HEK293 (cell line): ENCODE data around the gene STAT3.

Experiments used
- CTCF ChIA-PET: fragments of 350-600 bp; formaldehyde crosslinking; extraction: SDS; loops from one replicate; lab custom pipeline; 2021; ENCODE audit warnings: antibody characterized with exemption; lab: Yijun Ruan, JAX
- POLR2A ChIA-PET: fragments of 300-600 bp; formaldehyde crosslinking; extraction: SDS; loops from one replicate; lab custom pipeline; 2020; ENCODE audit warnings: antibody characterized with exemption, inconsistent platforms; lab: Yijun Ruan, JAX
- H3K27ac ChIP-seq: fragments of 200-500 bp; sonication (Bioruptor generic); 2 replicates; pipeline ENCODE4 v1.5.1; 2014; ENCODE audit warnings: low read depth, low read length, control low read depth, inconsistent platforms; ENCODE audit errors: extremely low read depth
- H3K36me3 ChIP-seq, 2 experiments: fragments of 200-500 bp in 1 of 2; sonication (Bioruptor generic) in 1 of 2; 1 replicate in 1 of 2; 2 replicates in 1 of 2; pipeline ENCODE4 v1.5.1; 2014 to 2017; ENCODE audit warnings: inconsistent platforms in 2 of 2, low read length in 2 of 2; ENCODE audit not compliant: control insufficient read depth in 2 of 2, insufficient read depth in 1 of 2
- H3K4me1 ChIP-seq: fragments of 200-500 bp; sonication (Bioruptor generic); 2 replicates; pipeline ENCODE4 v1.5.1; 2014; ENCODE audit warnings: mild to moderate bottlenecking, low read length, inconsistent platforms; ENCODE audit not compliant: control insufficient read depth, insufficient read depth
- H3K4me3 ChIP-seq: 2 replicates; pipeline ENCODE4 v1.5.1; 2011; ENCODE audit warnings: low read depth, mild to moderate bottlenecking, control low read depth, low read length, moderate library complexity
- H3K9me3 ChIP-seq: fragments of 200-500 bp; sonication (Bioruptor generic); 2 replicates; pipeline ENCODE4 v1.5.1; 2014; ENCODE audit warnings: low read depth, low read length, inconsistent platforms; ENCODE audit not compliant: control insufficient read depth, insufficient read depth
- GLIS2 ChIP-seq: fragments of 450-650 bp; formaldehyde crosslinking; IDR thresholded peaks from 2 replicates; pipeline ENCODE4 v1.5.1; 2016; ENCODE audit warnings: missing biosample characterization, missing genetic modification characterization
- OSR2 ChIP-seq: fragments of 450-650 bp; formaldehyde crosslinking; IDR thresholded peaks from 2 replicates; pipeline ENCODE4 v1.5.1; 2016; ENCODE audit warnings: missing biosample characterization, missing genetic modification characterization
- ZBTB20 ChIP-seq: fragments of 450-650 bp; formaldehyde crosslinking; IDR thresholded peaks from 2 replicates; pipeline ENCODE4 v1.5.1; 2016; ENCODE audit warnings: missing biosample characterization, missing genetic modification characterization
- ZEB2 ChIP-seq: fragments of 450-650 bp; formaldehyde crosslinking; IDR thresholded peaks from 2 replicates; pipeline ENCODE4 v1.5.1; 2016; ENCODE audit warnings: missing biosample characterization, missing genetic modification characterization
- ZNF266 ChIP-seq: fragments of 450-650 bp; formaldehyde crosslinking; IDR thresholded peaks from 2 replicates; pipeline ENCODE4 v1.5.1; 2016; ENCODE audit warnings: missing biosample characterization, missing genetic modification characterization, low read depth
- ZNF354C ChIP-seq: fragments of 450-650 bp; formaldehyde crosslinking; IDR thresholded peaks from 2 replicates; pipeline ENCODE4 v1.5.1; 2016; ENCODE audit warnings: missing biosample characterization, missing genetic modification characterization, low read depth, borderline replicate concordance
- ZNF404 ChIP-seq: fragments of 450-650 bp; formaldehyde crosslinking; IDR thresholded peaks from 2 replicates; pipeline ENCODE4 v1.5.1; 2017; ENCODE audit warnings: missing biosample characterization, missing genetic modification characterization
- ZNF473 ChIP-seq: fragments of 450-650 bp; formaldehyde crosslinking; IDR thresholded peaks from 2 replicates; pipeline ENCODE4 v1.5.1; 2017; ENCODE audit warnings: missing biosample characterization, missing genetic modification characterization
- ZNF561 ChIP-seq: fragments of 450-650 bp; IDR thresholded peaks from 2 replicates; pipeline ENCODE4 v1.5.1; 2018; ENCODE audit warnings: missing biosample characterization, missing genetic modification characterization, borderline replicate concordance
- ZNF596 ChIP-seq: fragments of 450-650 bp; IDR thresholded peaks from 2 replicates; pipeline ENCODE4 v1.5.0; 2018; ENCODE audit warnings: missing biosample characterization, mild to moderate bottlenecking, missing genetic modification characterization, moderate library complexity
- ZNF600 ChIP-seq: fragments of 450-650 bp; formaldehyde crosslinking; IDR thresholded peaks from 2 replicates; pipeline ENCODE4 v1.5.1; 2016; ENCODE audit warnings: missing biosample characterization, missing genetic modification characterization
- ZNF624 ChIP-seq: fragments of 450-650 bp; formaldehyde crosslinking; IDR thresholded peaks from 2 replicates; pipeline ENCODE4 v1.5.1; 2017; ENCODE audit warnings: missing biosample characterization, missing genetic modification characterization
- TF ChIP-seq, protein P1 (sequence below): fragments of 450-650 bp; formaldehyde crosslinking; IDR thresholded peaks from 2 replicates; pipeline ENCODE4 v1.5.1; 2016; ENCODE audit warnings: missing biosample characterization, missing genetic modification characterization
- TF ChIP-seq, protein P2 (sequence below): fragments of 450-650 bp; formaldehyde crosslinking; IDR thresholded peaks from 2 replicates; pipeline ENCODE4 v1.5.1; 2016; ENCODE audit warnings: missing biosample characterization, missing genetic modification characterization, low read depth

STAT3 gene

DNA sequence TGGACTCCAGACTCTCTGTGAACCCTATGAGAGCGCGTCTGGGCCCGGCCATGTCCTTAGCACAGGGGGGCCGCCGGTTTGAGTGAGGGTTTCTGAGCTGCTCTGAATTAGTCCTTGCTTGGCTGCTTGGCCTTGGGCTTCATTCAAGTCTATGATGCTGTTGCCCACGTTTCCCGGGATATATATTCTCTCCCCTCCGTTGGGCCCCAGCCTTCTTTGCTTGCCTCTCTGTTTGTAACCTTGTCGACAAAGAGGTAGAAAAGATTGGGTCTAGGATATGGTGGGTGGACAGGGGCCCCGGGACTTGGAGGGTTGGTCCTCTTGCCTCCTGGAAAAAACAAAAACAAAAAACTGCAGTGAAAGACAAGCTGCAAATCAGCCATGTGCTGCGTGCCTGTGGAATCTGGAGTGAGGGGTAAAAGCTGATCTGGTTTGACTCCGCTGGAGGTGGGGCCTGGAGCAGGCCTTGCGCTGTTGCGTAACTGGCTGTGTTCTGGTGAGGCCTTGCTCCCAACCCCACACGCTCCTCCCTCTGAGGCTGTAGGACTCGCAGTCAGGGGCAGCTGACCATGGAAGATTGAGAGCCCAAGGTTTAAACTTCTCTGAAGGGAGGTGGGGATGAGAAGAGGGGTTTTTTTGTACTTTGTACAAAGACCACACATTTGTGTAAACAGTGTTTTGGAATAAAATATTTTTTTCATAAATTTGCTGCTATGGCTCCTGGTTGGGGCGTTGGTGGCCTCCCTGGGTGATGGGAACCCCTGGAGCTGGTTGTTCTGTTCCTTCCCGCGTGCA lies 76.8 kb downstream of the STAT3 start:
- Histone ChIP-seq H3K4me1 (peaks cover 2% of the 10 kb centered on the region), H3K27ac (no peak overlapping the region), H3K9me3 (no peaks in the 10 kb centered on the region), H3K36me3 (peaks cover 11 to 24% of the 10 kb centered on the region in 2 experiments), H3K4me3 (no peak overlapping the region)
- TF ChIP-seq GLIS2 (tag by site-specific recombination) (0 out of 2 replicates have a peak, but pooled peaks have one; percentile 14), ZNF600 (peak; percentile 55), ZNF266 (tag by site-specific recombination) (no peak), ZBTB20 (tag by site-specific recombination) (peak; percentile 11; the same call in 1 of the 2 replicates), ZNF561 (no peak)
- CTCF ChIA-PET, result interaction anchor here (0.5 to 22.0 kb wide), 22 partner anchors 10 to 286 kb away, joined by 3 to 378 read pairs (median 4); partner anchors contain the start of genes CAVIN1 and STAT5A
- POLR2A ChIA-PET, result interaction anchor here (0.5 to 1.8 kb wide), 3 partner anchors 10 to 183 kb away, joined by 3 to 4 read pairs (median 3); no protein-coding TSS in a partner anchor

DNA sequence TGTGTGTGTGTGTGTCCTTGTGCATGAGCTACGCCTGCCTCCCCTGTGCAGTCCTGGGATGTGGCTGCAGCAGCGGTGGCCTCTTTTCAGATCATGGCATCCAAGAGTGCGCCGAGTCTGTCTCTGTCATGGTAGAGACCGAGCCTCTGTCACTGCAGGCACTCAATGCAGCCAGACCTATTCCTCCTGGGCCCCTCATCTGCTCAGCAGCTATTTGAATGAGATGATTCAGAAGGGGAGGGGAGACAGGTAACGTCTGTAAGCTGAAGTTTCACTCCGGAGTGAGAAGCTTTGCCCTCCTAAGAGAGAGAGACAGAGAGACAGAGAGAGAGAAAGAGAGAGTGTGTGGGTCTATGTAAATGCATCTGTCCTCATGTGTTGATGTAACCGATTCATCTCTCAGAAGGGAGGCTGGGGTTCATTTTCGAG lies 77.4 kb downstream of the STAT3 start:
- no peaks in the 10 kb centered on the region for H3K9me3 ChIP-seq
- CTCF ChIA-PET, result interaction anchor here (0.5 to 22.0 kb wide), 9 partner anchors 15 to 260 kb away, joined by 3 to 378 read pairs (median 5); no protein-coding TSS in a partner anchor
- peaks cover 2% of the 10 kb centered on the region for H3K4me1 ChIP-seq
- TF ChIP-seq ZNF404 (tag by site-specific recombination) (no peak), ZNF596 (0 out of 2 replicates have a peak, but pooled peaks have one; percentile 48)
- no peak overlapping the region for H3K4me3 ChIP-seq
- POLR2A ChIA-PET, result interaction anchor here (0.6 kb wide), 1 partner anchor 8 kb away, joined by 8 read pairs; no protein-coding TSS in a partner anchor
- peaks cover 7 to 18% of the 10 kb centered on the region in 2 experiments for H3K36me3 ChIP-seq
- no peak overlapping the region for H3K27ac ChIP-seq

DNA sequence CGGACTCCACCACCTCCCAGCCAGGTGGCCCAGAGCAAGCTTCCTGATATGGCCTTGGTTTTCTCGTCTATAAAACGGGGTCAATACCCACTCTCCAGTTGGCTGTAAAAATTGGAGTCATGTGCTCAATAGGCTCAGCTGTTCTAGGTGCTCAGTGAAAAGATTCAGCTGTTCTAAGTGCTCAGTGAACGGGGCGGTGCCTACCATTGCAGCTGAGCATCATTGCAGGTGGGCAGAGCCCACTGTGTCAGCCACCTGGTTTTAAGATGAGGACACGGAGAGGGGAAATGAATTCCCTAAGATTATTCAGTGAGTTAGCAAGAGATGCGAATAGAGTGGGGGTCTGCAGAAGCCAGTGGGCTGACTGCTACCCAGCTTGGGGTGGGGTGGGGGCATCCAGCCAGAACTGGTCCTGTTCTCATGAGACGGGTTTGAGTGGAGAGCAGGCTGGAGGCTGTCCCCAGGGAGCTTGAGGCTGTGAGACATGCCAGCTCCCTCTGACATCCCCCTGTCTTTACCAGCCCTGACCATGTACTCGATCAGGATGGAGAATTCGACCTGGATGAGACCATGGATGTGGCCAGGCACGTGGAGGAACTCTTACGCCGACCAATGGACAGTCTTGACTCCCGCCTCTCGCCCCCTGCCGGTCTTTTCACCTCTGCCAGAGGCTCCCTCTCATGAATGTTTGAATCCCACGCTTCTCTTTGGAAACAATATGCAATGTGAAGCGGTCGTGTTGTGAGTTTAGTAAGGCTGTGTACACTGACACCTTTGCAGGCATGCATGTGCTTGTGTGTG lies 78.1 kb downstream of the STAT3 start:
- no peak overlapping the region for H3K27ac ChIP-seq
- TF ChIP-seq, protein P1, sequence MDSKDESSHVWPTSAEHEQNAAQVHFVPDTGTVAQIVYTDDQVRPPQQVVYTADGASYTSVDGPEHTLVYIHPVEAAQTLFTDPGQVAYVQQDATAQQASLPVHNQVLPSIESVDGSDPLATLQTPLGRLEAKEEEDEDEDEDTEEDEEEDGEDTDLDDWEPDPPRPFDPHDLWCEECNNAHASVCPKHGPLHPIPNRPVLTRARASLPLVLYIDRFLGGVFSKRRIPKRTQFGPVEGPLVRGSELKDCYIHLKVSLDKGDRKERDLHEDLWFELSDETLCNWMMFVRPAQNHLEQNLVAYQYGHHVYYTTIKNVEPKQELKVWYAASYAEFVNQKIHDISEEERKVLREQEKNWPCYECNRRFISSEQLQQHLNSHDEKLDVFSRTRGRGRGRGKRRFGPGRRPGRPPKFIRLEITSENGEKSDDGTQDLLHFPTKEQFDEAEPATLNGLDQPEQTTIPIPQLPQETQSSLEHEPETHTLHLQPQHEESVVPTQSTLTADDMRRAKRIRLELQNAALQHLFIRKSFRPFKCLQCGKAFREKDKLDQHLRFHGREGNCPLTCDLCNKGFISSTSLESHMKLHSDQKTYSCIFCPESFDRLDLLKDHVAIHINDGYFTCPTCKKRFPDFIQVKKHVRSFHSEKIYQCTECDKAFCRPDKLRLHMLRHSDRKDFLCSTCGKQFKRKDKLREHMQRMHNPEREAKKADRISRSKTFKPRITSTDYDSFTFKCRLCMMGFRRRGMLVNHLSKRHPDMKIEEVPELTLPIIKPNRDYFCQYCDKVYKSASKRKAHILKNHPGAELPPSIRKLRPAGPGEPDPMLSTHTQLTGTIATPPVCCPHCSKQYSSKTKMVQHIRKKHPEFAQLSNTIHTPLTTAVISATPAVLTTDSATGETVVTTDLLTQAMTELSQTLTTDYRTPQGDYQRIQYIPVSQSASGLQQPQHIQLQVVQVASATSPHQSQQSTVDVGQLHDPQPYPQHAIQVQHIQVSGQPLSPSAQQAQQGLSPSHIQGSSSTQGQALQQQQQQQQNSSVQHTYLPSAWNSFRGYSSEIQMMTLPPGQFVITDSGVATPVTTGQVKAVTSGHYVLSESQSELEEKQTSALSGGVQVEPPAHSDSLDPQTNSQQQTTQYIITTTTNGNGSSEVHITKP (tag by site-specific recombination), result 0 out of 2 replicates have a peak, but pooled peaks have one; percentile 22
- TF ChIP-seq OSR2 (tag by site-specific recombination), result no peak
- TF ChIP-seq, all 188 proteins: peak for 1
- no peaks in the 10 kb centered on the region for H3K9me3 ChIP-seq
- POLR2A ChIA-PET, result interaction anchor here (0.6 kb wide), 1 partner anchor 9 kb away, joined by 8 read pairs; no protein-coding TSS in a partner anchor
- peaks cover 2% of the 10 kb centered on the region for H3K4me1 ChIP-seq
- CTCF ChIA-PET, result interaction anchor here (1.1 to 22.0 kb wide), 6 partner anchors 8 to 217 kb away, joined by 3 to 378 read pairs (median 5); no protein-coding TSS in a partner anchor
- no peak overlapping the region for H3K4me3 ChIP-seq
- H3K36me3 ChIP-seq, result peaks cover 4 to 12% of the 10 kb centered on the region in 2 experiments

DNA sequence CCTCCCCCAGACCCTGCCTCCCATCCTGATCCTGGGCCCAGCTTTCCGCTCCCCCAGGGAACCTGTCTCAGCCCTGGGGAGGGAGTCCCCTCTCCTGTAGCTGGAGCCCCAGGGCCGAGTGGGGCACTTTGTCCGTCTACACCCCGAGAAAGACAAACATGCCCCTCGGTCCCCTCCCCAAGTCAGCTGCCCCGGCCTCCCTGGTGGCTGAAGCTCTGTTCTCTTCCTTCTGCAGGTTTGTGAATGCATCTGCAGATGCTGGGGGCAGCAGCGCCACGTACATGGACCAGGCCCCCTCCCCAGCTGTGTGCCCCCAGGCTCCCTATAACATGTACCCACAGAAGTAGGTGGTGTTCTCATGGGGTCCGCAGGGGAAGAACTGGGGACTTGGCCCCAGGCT lies 79.1 kb downstream of the STAT3 start:
- peaks cover 0 to 8% of the 10 kb centered on the region in 2 experiments; a peak in 1 of 3 replicates for H3K36me3 ChIP-seq
- CTCF ChIA-PET, result interaction anchor here (0.8 to 22.0 kb wide), 5 partner anchors 7 to 218 kb away, joined by 3 to 378 read pairs (median 4); no protein-coding TSS in a partner anchor
- no peaks in the 10 kb centered on the region for H3K9me3 ChIP-seq
- TF ChIP-seq ZNF624 (no peak), ZNF354C (tag by site-specific recombination) (no peak), ZNF473 (tag by site-specific recombination) (no peak), ZEB2 (tag by site-specific recombination) (no peak)
- TF ChIP-seq, protein P2, sequence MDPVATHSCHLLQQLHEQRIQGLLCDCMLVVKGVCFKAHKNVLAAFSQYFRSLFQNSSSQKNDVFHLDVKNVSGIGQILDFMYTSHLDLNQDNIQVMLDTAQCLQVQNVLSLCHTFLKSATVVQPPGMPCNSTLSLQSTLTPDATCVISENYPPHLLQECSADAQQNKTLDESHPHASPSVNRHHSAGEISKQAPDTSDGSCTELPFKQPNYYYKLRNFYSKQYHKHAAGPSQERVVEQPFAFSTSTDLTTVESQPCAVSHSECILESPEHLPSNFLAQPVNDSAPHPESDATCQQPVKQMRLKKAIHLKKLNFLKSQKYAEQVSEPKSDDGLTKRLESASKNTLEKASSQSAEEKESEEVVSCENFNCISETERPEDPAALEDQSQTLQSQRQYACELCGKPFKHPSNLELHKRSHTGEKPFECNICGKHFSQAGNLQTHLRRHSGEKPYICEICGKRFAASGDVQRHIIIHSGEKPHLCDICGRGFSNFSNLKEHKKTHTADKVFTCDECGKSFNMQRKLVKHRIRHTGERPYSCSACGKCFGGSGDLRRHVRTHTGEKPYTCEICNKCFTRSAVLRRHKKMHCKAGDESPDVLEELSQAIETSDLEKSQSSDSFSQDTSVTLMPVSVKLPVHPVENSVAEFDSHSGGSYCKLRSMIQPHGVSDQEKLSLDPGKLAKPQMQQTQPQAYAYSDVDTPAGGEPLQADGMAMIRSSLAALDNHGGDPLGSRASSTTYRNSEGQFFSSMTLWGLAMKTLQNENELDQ, result no peak
- TF ChIP-seq, all 188 proteins: peak for 0
- POLR2A ChIA-PET, result interaction anchor here (0.7 kb wide), 1 partner anchor 33 kb away, joined by 3 read pairs; the partner anchor contains the start of gene STAT5B
- peaks cover 2% of the 10 kb centered on the region for H3K4me1 ChIP-seq
- no peak overlapping the region for H3K4me3 ChIP-seq
- no peak overlapping the region for H3K27ac ChIP-seq
